Karpas-422 (cell line): ENCODE results near the gene LRP1B. TPM values are rescaled to one million over a fixed set of nuclear protein-coding genes. Genes with fewer than 3 reads are reported as not detected.

Experiments
- DNase-seq: peaks from one replicate; pipeline ENCODE4 v3.0.0-alpha.2; 2015
- H2AFZ ChIP-seq: fragments of 200-600 bp; sonication (generic); 2 replicates; pipeline ENCODE4 v1.6.1; 2014; ENCODE audit warnings: antibody characterized with exemption, low read length, mixed read lengths
- H3K27ac ChIP-seq: fragments of 200-600 bp; sonication (generic); 2 replicates; pipeline ENCODE4 v1.5.1; 2014; ENCODE audit warnings: mild to moderate bottlenecking, low read length, moderate library complexity
- H3K27me3 ChIP-seq: fragments of 200-600 bp; sonication (generic); 2 replicates; pipeline ENCODE4 v1.6.1; 2014; ENCODE audit warnings: low read length, mixed read lengths
- H3K36me3 ChIP-seq: fragments of 200-600 bp; sonication (generic); 2 replicates; pipeline ENCODE4 v1.6.1; 2014; ENCODE audit warnings: low read length, mixed read lengths; ENCODE audit not compliant: insufficient read depth
- H3K4me1 ChIP-seq: fragments of 200-600 bp; sonication (generic); 2 replicates; pipeline ENCODE4 v1.6.1; 2014; ENCODE audit warnings: mild to moderate bottlenecking, low read length, mixed read lengths
- H3K4me2 ChIP-seq: fragments of 200-600 bp; sonication (generic); 2 replicates; pipeline ENCODE4 v1.6.1; 2014; ENCODE audit warnings: low read length, low read depth, mild to moderate bottlenecking; ENCODE audit not compliant: poor library complexity, severe bottlenecking
- H3K4me3 ChIP-seq: fragments of 200-600 bp; sonication (generic); 2 replicates; pipeline ENCODE4 v1.5.1; 2014; ENCODE audit warnings: mild to moderate bottlenecking, antibody characterized with exemption, low read length, mixed read lengths
- H3K79me2 ChIP-seq: fragments of 200-600 bp; sonication (generic); 2 replicates; pipeline ENCODE4 v1.6.1; 2014; ENCODE audit warnings: mild to moderate bottlenecking, low read length, mixed read lengths
- H3K9ac ChIP-seq: fragments of 200-600 bp; sonication (generic); 2 replicates; pipeline ENCODE4 v1.6.0; 2014; ENCODE audit warnings: low read length
- H3K9me2 ChIP-seq: fragments of 200-600 bp; sonication (generic), shearing (Covaris generic); replicated peaks from 2 replicates; pipeline ENCODE4 v1.6.0; 2014; ENCODE audit warnings: mild to moderate bottlenecking, low read length, moderate library complexity; ENCODE audit not compliant: insufficient read depth
- H3K9me3 ChIP-seq: fragments of 300-700, 200-600 bp; sonication (generic); 2 replicates; pipeline ENCODE4 v1.6.1; 2014; ENCODE audit warnings: low read length, mixed read lengths
- H4K20me1 ChIP-seq: fragments of 200-600 bp; sonication (generic); 2 replicates; pipeline ENCODE4 v1.6.1; 2014; ENCODE audit warnings: mild to moderate bottlenecking, antibody characterized with exemption, low read length, low read depth; ENCODE audit not compliant: insufficient read depth
- total RNA-seq: library from RNA; depleted of rRNA; stranded (reverse); fragments of >200 nt; shearing (Covaris generic); gene quantifications from 2 replicates; pipeline ENCODE4 v1.2.3, GENCODE V29; 2014; ENCODE audit warnings: low replicate concordance

LRP1B gene
- total RNA-seq, 1 experiment from 2014 or later, result not detected

GRCh38 chr2:140905083-140905781, 1225.6 kb downstream of the LRP1B start:
- Histone ChIP-seq H3K27me3 (no peaks in the 10 kb centered on the region), H3K9me2 (no peaks in the 10 kb centered on the region), H3K9me3 (peaks cover 22% of the 10 kb centered on the region), H3K27ac (no peak overlapping the region), H3K36me3 (no peaks in the 10 kb centered on the region), H2AFZ (no peak overlapping the region), H3K79me2 (no peaks in the 10 kb centered on the region), H4K20me1 (no peaks in the 10 kb centered on the region), H3K4me1 (no peaks in the 10 kb centered on the region), H3K4me2 (no peak overlapping the region), H3K4me3 (no peak overlapping the region), H3K9ac (no peak overlapping the region)
- no peak for DNase-seq

- Histone ChIP-seq H3K4me2 (peak overlapping the region; percentile 11), H3K4me3 (no peak overlapping the region), H3K36me3 (no peaks in the 10 kb centered on the region), H2AFZ (no peak overlapping the region), H3K27me3 (no peaks in the 10 kb centered on the region), H3K4me1 (no peaks in the 10 kb centered on the region), H3K9ac (no peak overlapping the region), H3K9me2 (no peaks in the 10 kb centered on the region; the same call in 1 of the 2 replicates), H3K79me2 (no peaks in the 10 kb centered on the region), H3K27ac (no peak overlapping the region), H4K20me1 (no peaks in the 10 kb centered on the region), H3K9me3 (peaks cover 15% of the 10 kb centered on the region; the same call in 1 of the 2 replicates)
- no peak for DNase-seq
Observed at GRCh38 chr2:140895378-140895777, 1235.4 kb downstream of the LRP1B start.

GRCh38 chr2:140893685-140894084, 1237.1 kb downstream of the LRP1B start:
- peaks cover 15% of the 10 kb centered on the region for H3K9me3 ChIP-seq
- no peak overlapping the region for H2AFZ ChIP-seq
- no peaks in the 10 kb centered on the region for H3K4me1 ChIP-seq
- H3K36me3 ChIP-seq, result no peaks in the 10 kb centered on the region
- H3K27me3 ChIP-seq, result no peaks in the 10 kb centered on the region
- no peak overlapping the region for H3K4me2 ChIP-seq
- H3K9ac ChIP-seq, result no peak overlapping the region
- no peak for DNase-seq
- no peaks in the 10 kb centered on the region; the same call in 1 of the 2 replicates for H3K9me2 ChIP-seq
- H3K27ac ChIP-seq, result no peak overlapping the region
- no peaks in the 10 kb centered on the region for H3K79me2 ChIP-seq
- no peaks in the 10 kb centered on the region for H4K20me1 ChIP-seq
- H3K4me3 ChIP-seq, result no peak overlapping the region

GRCh38 chr2:140892911-140893637, 1237.7 kb downstream of the LRP1B start:
- Histone ChIP-seq H3K9ac (no peak overlapping the region), H3K9me2 (no peaks in the 10 kb centered on the region; the same call in 1 of the 2 replicates), H3K27ac (no peak overlapping the region), H3K4me1 (no peaks in the 10 kb centered on the region), H4K20me1 (no peaks in the 10 kb centered on the region), H3K9me3 (peaks cover 15% of the 10 kb centered on the region), H3K4me3 (no peak overlapping the region), H3K79me2 (no peaks in the 10 kb centered on the region), H3K36me3 (no peaks in the 10 kb centered on the region), H3K4me2 (no peak overlapping the region), H3K27me3 (no peaks in the 10 kb centered on the region), H2AFZ (no peak overlapping the region)
- DNase-seq, result no peak

- Histone ChIP-seq H3K36me3 (no peaks in the 10 kb centered on the region), H3K9ac (no peak overlapping the region), H3K27ac (no peak overlapping the region), H3K9me2 (no peaks in the 10 kb centered on the region; the same call in 1 of the 2 replicates), H3K4me2 (no peak overlapping the region), H3K4me3 (no peak overlapping the region), H3K27me3 (no peaks in the 10 kb centered on the region), H3K9me3 (peaks cover 15% of the 10 kb centered on the region), H3K79me2 (no peaks in the 10 kb centered on the region), H3K4me1 (no peaks in the 10 kb centered on the region), H4K20me1 (no peaks in the 10 kb centered on the region), H2AFZ (no peak overlapping the region)
- DNase-seq, result no peak
Observed at GRCh38 chr2:140892436-140892835, 1238.4 kb downstream of the LRP1B start.

GRCh38 chr2:140891614-140892212, 1239.1 kb downstream of the LRP1B start:
- Histone ChIP-seq H3K4me3 (no peak overlapping the region), H3K27me3 (no peaks in the 10 kb centered on the region), H3K27ac (no peak overlapping the region), H2AFZ (no peak overlapping the region), H4K20me1 (no peaks in the 10 kb centered on the region), H3K4me1 (no peaks in the 10 kb centered on the region), H3K9me3 (peaks cover 15% of the 10 kb centered on the region), H3K9ac (no peak overlapping the region), H3K4me2 (no peak overlapping the region), H3K36me3 (no peaks in the 10 kb centered on the region), H3K79me2 (no peaks in the 10 kb centered on the region), H3K9me2 (no peaks in the 10 kb centered on the region; the same call in 1 of the 2 replicates)
- no peak for DNase-seq

GRCh38 chr2:140882671-140883620, 1247.9 kb downstream of the LRP1B start:
- Histone ChIP-seq H3K4me1 (no peaks in the 10 kb centered on the region), H3K9me3 (peaks cover 16% of the 10 kb centered on the region), H3K4me3 (no peak overlapping the region), H3K27me3 (no peaks in the 10 kb centered on the region), H3K4me2 (no peak overlapping the region), H3K79me2 (no peaks in the 10 kb centered on the region), H3K36me3 (no peaks in the 10 kb centered on the region), H3K9ac (no peak overlapping the region), H2AFZ (no peak overlapping the region), H4K20me1 (no peaks in the 10 kb centered on the region), H3K27ac (no peak overlapping the region), H3K9me2 (no peaks in the 10 kb centered on the region)
- DNase-seq, result no peak
